Measurements from ENCODE around the gene GPSM1. TPM values are rescaled to one million over a fixed set of nuclear protein-coding genes. Genes with fewer than 3 reads are reported as not detected.

The GPSM1 gene
- total RNA-seq, 1 experiment from 2014 or later = 24.7 TPM

DNA sequence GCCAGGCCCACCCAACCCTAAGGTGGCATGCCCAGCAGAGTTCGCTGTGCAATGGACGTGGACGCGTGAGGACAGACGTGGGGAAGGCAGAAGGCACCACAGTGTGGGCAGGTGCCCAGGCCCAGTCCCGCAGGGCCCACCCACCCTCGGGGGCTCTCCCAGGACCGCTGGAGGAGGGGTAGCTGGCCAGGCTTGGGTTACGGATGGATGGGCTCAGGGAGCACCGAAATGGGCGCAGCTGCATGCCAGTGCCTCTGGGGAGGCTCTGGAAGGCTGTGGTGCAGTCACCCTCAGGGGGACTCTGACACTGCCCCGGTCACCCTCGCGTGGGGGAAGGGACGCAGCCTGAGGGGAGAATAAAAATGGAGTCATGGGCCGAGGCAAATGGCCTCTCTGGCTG lies 9.6 kb upstream of the GPSM1 start:
- H2AK5ac ChIP-seq (ENCODE audit: insufficient read length, low read length) = no peak overlapping the region
- no peaks in the 10 kb centered on the region for H3K9me3 ChIP-seq (ENCODE audit: control insufficient read depth, low read depth, low read length)
- no peak overlapping the region for H3K56ac ChIP-seq (ENCODE audit: insufficient read length, low read depth, low read length)
- WGBS (ENCODE audit: extremely low coverage, insufficient read length, low lambda C conversion rate) = no CpG with 5 or more reads among the region's 16 CpGs
- H2BK20ac ChIP-seq (ENCODE audit: low read depth, low read length, poor library complexity, severe bottlenecking) = no peak overlapping the region
- no peak for DNase-seq
- no peak overlapping the region for H3K9ac ChIP-seq (ENCODE audit: extremely low read depth, insufficient read length, low read length)
- no peak overlapping the region for H3K4ac ChIP-seq (ENCODE audit: low read depth, low read length)
- H3K18ac ChIP-seq (ENCODE audit: insufficient read length, low read depth, low read length) = no peak overlapping the region
- H2BK15ac ChIP-seq (ENCODE audit: low read depth, low read length) = no peak overlapping the region
- H3K4me1 Mint-ChIP-seq = no peaks in the 10 kb centered on the region
- H2AFZ ChIP-seq (ENCODE audit: low read length) = no peak overlapping the region
- H3K23me2 ChIP-seq (ENCODE audit: insufficient read length, low read depth, low read length, poor library complexity, severe bottlenecking) = no peaks in the 10 kb centered on the region
- H3K4me3 Mint-ChIP-seq = no peak overlapping the region; a peak in 1 of 5 replicates
- H4K20me1 ChIP-seq (ENCODE audit: control insufficient read depth, insufficient read depth, insufficient read length) = no peaks in the 10 kb centered on the region
- no peaks in the 10 kb centered on the region for H3K79me1 ChIP-seq (ENCODE audit: insufficient read depth, low read depth, low read length, poor library complexity, severe bottlenecking)
- H3K27me3 Mint-ChIP-seq (ENCODE audit: low read depth) = peaks cover 5% of the 10 kb centered on the region
- no peak for TF ChIP-seq CTCF (conservative IDR thresholded peaks at IDR 0.05)
- H3K27me3 ChIP-seq (ENCODE audit: insufficient read depth, low read length) = no peaks in the 10 kb centered on the region
- H4K91ac ChIP-seq (ENCODE audit: insufficient read length, low read depth, low read length) = no peak overlapping the region
- H4K5ac ChIP-seq (ENCODE audit: insufficient read length, low read depth, low read length) = no peak overlapping the region
- no peak overlapping the region for H3K23ac ChIP-seq (ENCODE audit: insufficient read length, low read depth, low read length)
- H3K4me2 ChIP-seq (ENCODE audit: insufficient read depth, insufficient read length, low read length) = no peak overlapping the region
- no peak overlapping the region for H3T11ph ChIP-seq (ENCODE audit: low read length)
- H3K9me3 Mint-ChIP-seq = peaks cover 15 to 17% of the 10 kb centered on the region in 2 experiments
- H3K4me1 ChIP-seq (ENCODE audit: insufficient read depth, low read length) = no peaks in the 10 kb centered on the region
- no peaks in the 10 kb centered on the region for H3K79me2 ChIP-seq (ENCODE audit: insufficient read depth, low read length)
- H3K27ac ChIP-seq (ENCODE audit: insufficient read length, low read depth, low read length) = no peak overlapping the region
- H2BK12ac ChIP-seq (ENCODE audit: insufficient read length, low read depth, low read length) = no peak overlapping the region
- no peak overlapping the region for H2BK120ac ChIP-seq (ENCODE audit: low read depth, low read length, poor library complexity, severe bottlenecking)
- peak overlapping the region in 1 of 3 experiments; percentile 31; a peak in 1 of 7 replicates for H3K27ac Mint-ChIP-seq
- H3K14ac ChIP-seq (ENCODE audit: insufficient read depth, low read length) = no peak overlapping the region
- peaks cover 6 to 19% (median 7%) of the 10 kb centered on the region in 3 experiments; a peak in 6 of 7 replicates for H3K36me3 Mint-ChIP-seq (ENCODE audit: insufficient read depth in 1 of 3, low read depth in 3 of 3)
- no peak overlapping the region for H2BK5ac ChIP-seq (ENCODE audit: insufficient read length, low read length)
- no peak overlapping the region for H4K8ac ChIP-seq (replicated peaks; ENCODE audit: insufficient read length, low read depth, low read length)
